CD4-positive, alpha-beta T cell (primary cell): ENCODE data around the gene ZNF396. TPM values are rescaled to one million over a fixed set of nuclear protein-coding genes. Genes with fewer than 3 reads are reported as not detected.

Source experiments
- ATAC-seq: fragments of 200-7000 bp; cut with Tn5 transposase; one replicate; pipeline ENCODE4 v1.10.0; 2022; ENCODE audit warnings: mild to moderate bottlenecking; ENCODE audit not compliant: poor library complexity
- CTCF ChIA-PET: fragments of 350-600 bp; sonication (Branson Sonifier 250); formaldehyde crosslinking; loops from one replicate; lab custom pipeline; 2021; ENCODE audit warnings: antibody characterized with exemption, inconsistent platforms; lab: Charles Lee
- POLR2A ChIA-PET: fragments of 350-600 bp; sonication (Branson Sonifier 250); formaldehyde crosslinking; loops from one replicate; lab custom pipeline; 2021; ENCODE audit warnings: antibody characterized with exemption, inconsistent platforms; lab: Charles Lee
- DNase-seq, 14 experiments: peaks; one replicate each; pipeline ENCODE4 v3.0.0-alpha.2; 2013 to 2020; ENCODE audit warnings: mixed read lengths in 2 of 14
- H3K27ac ChIP-seq, 2 donors: one replicate each; pipeline versions ENCODE4 v1.5.1 to v1.7.0; 2013; ENCODE audit warnings: low read length in 2 of 2, low read depth in 1 of 2, mild to moderate bottlenecking in 1 of 2
- H3K27me3 ChIP-seq, 2 experiments: 1 replicate in 1 of 2; 2 replicates in 1 of 2; pipeline versions ENCODE4 v1.6.1 to v1.7.0; 2013; ENCODE audit warnings: low read length in 2 of 2, control low read depth in 1 of 2, mild to moderate bottlenecking in 1 of 2, moderate library complexity in 1 of 2; ENCODE audit not compliant: insufficient read depth in 2 of 2, control insufficient read depth in 1 of 2
- H3K36me3 ChIP-seq: one replicate; pipeline ENCODE4 v1.6.1; 2013; ENCODE audit warnings: low read length, control low read depth; ENCODE audit not compliant: insufficient read depth
- H3K4me1 ChIP-seq: one replicate; pipeline ENCODE4 v1.6.1; 2013; ENCODE audit warnings: low read length, control low read depth; ENCODE audit not compliant: insufficient read depth
- H3K4me3 ChIP-seq: one replicate; pipeline ENCODE4 v1.5.1; 2013; ENCODE audit warnings: mild to moderate bottlenecking, low read length, moderate library complexity
- H3K9me3 ChIP-seq, 2 experiments: 1 replicate in 1 of 2; 2 replicates in 1 of 2; pipeline versions ENCODE4 v1.6.1 to v1.7.0; 2013; ENCODE audit warnings: low read length in 2 of 2, mild to moderate bottlenecking in 2 of 2, control low read depth in 1 of 2, moderate library complexity in 1 of 2; ENCODE audit not compliant: control insufficient read depth in 1 of 2, insufficient read depth in 1 of 2
- H3K27ac Mint-ChIP-seq: one replicate; pipeline ENCODE4 v1.8.0; 2020; ENCODE audit warnings: mixed read lengths
- H3K27me3 Mint-ChIP-seq: one replicate; pipeline ENCODE4 v1.8.0; 2021; ENCODE audit warnings: mixed read lengths
- H3K36me3 Mint-ChIP-seq: one replicate; pipeline ENCODE4 v1.8.0; 2021; ENCODE audit warnings: low read depth, mixed read lengths
- H3K4me1 Mint-ChIP-seq: one replicate; pipeline ENCODE4 v1.8.0; 2021; ENCODE audit warnings: low read depth, mixed read lengths
- H3K4me3 Mint-ChIP-seq: one replicate; pipeline ENCODE4 v1.8.0; 2020; ENCODE audit warnings: mild to moderate bottlenecking, mixed read lengths
- H3K9me3 Mint-ChIP-seq: one replicate; pipeline ENCODE4 v1.8.0; 2020; ENCODE audit warnings: mixed read lengths
- intact Hi-C, 2 experiments: fragments of 100-400 bp; cut with DNase I in 1 of 2; cut with micrococcal nuclease in 1 of 2; formaldehyde crosslinking; loops; one replicate each; pipeline versions ENCODE4 v1.15.1 to v1.9.0; 2023 to 2025; cut with DNase I, micrococcal nuclease
- total RNA-seq, 174 experiments: library from RNA in 2 of 174; stranded (reverse) in 2 of 174; gene quantifications; one replicate each; pipeline ENCODE4 v1.2.3 and lab custom pipeline; 2021 to 2026
- TF ChIP-seq, protein P1 (sequence below): fragments of 200-600 bp; IDR thresholded peaks from one replicate; pipeline ENCODE4 v1.8.0; 2022; ENCODE audit warnings: antibody characterized with exemption, mild to moderate bottlenecking

ZNF396 gene
- total RNA-seq, 2 experiments from 2014 or later: 0.25 to 0.28 TPM

- Mint-ChIP-seq H3K27me3 (no peaks in the 10 kb centered on the region), H3K9me3 (no peaks in the 10 kb centered on the region), H3K27ac (no peak overlapping the region), H3K4me3 (no peak overlapping the region), H3K36me3 (no peaks in the 10 kb centered on the region), H3K4me1 (no peaks in the 10 kb centered on the region)
- Histone ChIP-seq H3K36me3 (no peaks in the 10 kb centered on the region), H3K4me1 (no peaks in the 10 kb centered on the region), H3K4me3 (no peak overlapping the region), H3K27me3 (no peaks in the 10 kb centered on the region), H3K9me3 (no peaks in the 10 kb centered on the region), H3K27ac (no peak overlapping the region)
- TF ChIP-seq, protein P1, sequence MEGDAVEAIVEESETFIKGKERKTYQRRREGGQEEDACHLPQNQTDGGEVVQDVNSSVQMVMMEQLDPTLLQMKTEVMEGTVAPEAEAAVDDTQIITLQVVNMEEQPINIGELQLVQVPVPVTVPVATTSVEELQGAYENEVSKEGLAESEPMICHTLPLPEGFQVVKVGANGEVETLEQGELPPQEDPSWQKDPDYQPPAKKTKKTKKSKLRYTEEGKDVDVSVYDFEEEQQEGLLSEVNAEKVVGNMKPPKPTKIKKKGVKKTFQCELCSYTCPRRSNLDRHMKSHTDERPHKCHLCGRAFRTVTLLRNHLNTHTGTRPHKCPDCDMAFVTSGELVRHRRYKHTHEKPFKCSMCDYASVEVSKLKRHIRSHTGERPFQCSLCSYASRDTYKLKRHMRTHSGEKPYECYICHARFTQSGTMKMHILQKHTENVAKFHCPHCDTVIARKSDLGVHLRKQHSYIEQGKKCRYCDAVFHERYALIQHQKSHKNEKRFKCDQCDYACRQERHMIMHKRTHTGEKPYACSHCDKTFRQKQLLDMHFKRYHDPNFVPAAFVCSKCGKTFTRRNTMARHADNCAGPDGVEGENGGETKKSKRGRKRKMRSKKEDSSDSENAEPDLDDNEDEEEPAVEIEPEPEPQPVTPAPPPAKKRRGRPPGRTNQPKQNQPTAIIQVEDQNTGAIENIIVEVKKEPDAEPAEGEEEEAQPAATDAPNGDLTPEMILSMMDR: no peak
- ChIA-PET POLR2A (interaction anchor here (1.0 kb wide), 1 partner anchor 19 kb away, joined by 3 read pairs; the partner anchor contains the start of gene ZNF24), CTCF (no interaction called here)
- intact Hi-C loops: no loop called here
- no peak for DNase-seq
- ATAC-seq: no peak
Observed at GRCh38 chr18:35324926-35325655, 52.0 kb downstream of the ZNF396 start.

DNA sequence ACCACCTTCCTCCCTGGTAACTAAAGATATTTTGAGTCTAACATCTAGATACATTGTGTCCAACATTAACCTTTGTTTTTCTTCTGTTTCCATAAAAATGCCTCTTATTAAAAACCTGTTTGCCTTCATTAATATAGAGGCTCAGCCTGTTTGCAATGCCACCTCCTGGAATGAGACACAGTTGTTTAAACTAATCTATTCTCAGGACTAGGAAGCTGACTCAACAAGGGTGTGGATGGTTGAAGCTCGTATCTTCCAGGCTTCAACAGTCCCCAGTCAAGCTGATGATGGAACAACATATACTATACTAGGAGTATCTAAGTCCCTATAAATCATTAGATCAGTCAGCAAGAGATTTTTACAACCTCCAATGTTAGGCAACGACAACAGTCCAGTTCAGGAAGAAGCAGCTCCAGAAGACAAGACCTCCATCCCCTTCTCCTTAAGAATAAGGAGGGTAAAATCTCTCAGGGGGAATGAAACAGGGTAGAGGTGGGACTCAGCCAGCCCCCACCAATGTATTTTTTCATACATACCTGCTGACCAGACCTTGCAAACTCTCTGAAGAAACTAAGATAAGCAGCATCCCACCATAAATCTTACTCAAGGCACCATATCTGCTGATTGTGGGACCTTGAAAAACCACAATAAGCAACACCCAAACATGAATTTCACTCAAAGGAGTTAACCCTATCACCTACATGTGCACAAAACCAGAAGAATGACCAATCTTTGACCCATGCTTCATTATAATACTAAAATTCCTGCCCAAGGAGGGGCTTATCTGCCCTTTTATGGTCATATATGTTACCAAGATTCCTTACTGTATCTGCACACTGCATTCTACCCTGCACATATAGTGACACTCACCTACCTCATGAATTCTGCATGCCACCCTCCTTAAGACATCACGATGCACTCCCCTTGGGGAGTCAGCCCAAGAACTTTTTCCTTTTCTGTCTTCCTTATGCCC lies 54.4 kb downstream of the ZNF396 start:
- H3K36me3 ChIP-seq: no peaks in the 10 kb centered on the region
- no peaks in the 10 kb centered on the region for H3K4me1 ChIP-seq
- H3K27ac ChIP-seq: no peak overlapping the region
- H3K9me3 ChIP-seq: no peaks in the 10 kb centered on the region
- no peak for ATAC-seq
- ChIA-PET CTCF (no interaction called here), POLR2A (interaction anchor here (1.1 kb wide), 1 partner anchor 21 kb away, joined by 3 read pairs; the partner anchor contains the start of gene ZNF24)
- no peaks in the 10 kb centered on the region for H3K4me1 Mint-ChIP-seq
- no peak overlapping the region for H3K27ac Mint-ChIP-seq
- no peaks in the 10 kb centered on the region for H3K27me3 Mint-ChIP-seq
- H3K4me3 ChIP-seq: no peak overlapping the region
- no peak for DNase-seq
- H3K36me3 Mint-ChIP-seq: no peaks in the 10 kb centered on the region
- TF ChIP-seq, protein P1: no peak
- intact Hi-C loops: no loop called here
- H3K27me3 ChIP-seq: no peaks in the 10 kb centered on the region
- no peak overlapping the region for H3K4me3 Mint-ChIP-seq
- no peaks in the 10 kb centered on the region for H3K9me3 Mint-ChIP-seq

Other genes with a start within 250 kb of the ZNF396 start
- 10 to 100 TPM in 1 of 2 experiments, 1 to 10 TPM in 1; 7.6 to 10.0 TPM for gene ZNF397, start 136.3 kb downstream of the ZNF396 start, total RNA-seq
- 10 to 100 TPM in 1 of 2 experiments, 1 to 10 TPM in 1; 9.6 to 11.6 TPM for gene ZSCAN30, start 87.1 kb downstream of the ZNF396 start, total RNA-seq
- gene ZNF24, start 32.9 kb downstream of the ZNF396 start, total RNA-seq: 10 to 100 TPM; 65.9 to 68.3 TPM
- 10 to 100 TPM; 13.0 to 16.0 TPM for gene INO80C, start 120.6 kb upstream of the ZNF396 start, total RNA-seq
- 10 to 100 TPM; 16.1 to 17.9 TPM for gene GALNT1, start 204.4 kb upstream of the ZNF396 start, total RNA-seq